Upper lobe of right lung (tissue), 1 donor: ENCODE measurements around the gene CHCHD10. TPM values are rescaled to one million over a fixed set of nuclear protein-coding genes. Genes with fewer than 3 reads are reported as not detected.

Source experiments
- ATAC-seq: fragments of 200-7000 bp; cut with Tn5 transposase; one replicate; pipeline ENCODE4 v1.9.1; 2020; ENCODE audit warnings: mild to moderate bottlenecking, moderate library complexity
- DNase-seq: peaks from one replicate; pipeline ENCODE4 v3.0.0-alpha.2; 2020
- H3K27ac ChIP-seq: fragments of 200-600 bp; one replicate; pipeline ENCODE4 v1.8.0; 2022
- H3K27me3 ChIP-seq: fragments of 200-600 bp; one replicate; pipeline ENCODE4 v1.8.0; 2022; ENCODE audit warnings: mild to moderate bottlenecking
- H3K36me3 ChIP-seq: fragments of 200-600 bp; one replicate; pipeline ENCODE4 v1.8.0; 2022
- H3K4me1 ChIP-seq: fragments of 200-600 bp; one replicate; pipeline ENCODE4 v1.8.0; 2022
- H3K4me3 ChIP-seq: fragments of 200-600 bp; one replicate; pipeline ENCODE4 v1.8.0; 2022; ENCODE audit warnings: mild to moderate bottlenecking
- H3K9me3 ChIP-seq: fragments of 200-600 bp; one replicate; pipeline ENCODE4 v1.8.0; 2022
- CTCF ChIP-seq: fragments of 200-600 bp; IDR thresholded peaks from one replicate; pipeline ENCODE4 v1.8.0; 2022; ENCODE audit warnings: antibody characterized with exemption
- intact Hi-C: fragments of 100-400 bp; cut with DNase I; formaldehyde crosslinking; loops from one replicate; pipeline ENCODE4 v1.11.0; 2022
- total RNA-seq: library from RNA; stranded (reverse); fragmentation: NEBNext Ultra II Directional; extraction: Animal tissue kit (Norgen Biotek cat#: 25700); gene quantifications from one replicate; pipeline ENCODE4 v1.2.1, GENCODE V29; 2021
- donor health status: DM: no; HTN: yes; CAD: no; lungs with severe emphysema.

The CHCHD10 gene
- total RNA-seq, 1 donor from 2014 or later, result 102 TPM

DNA sequence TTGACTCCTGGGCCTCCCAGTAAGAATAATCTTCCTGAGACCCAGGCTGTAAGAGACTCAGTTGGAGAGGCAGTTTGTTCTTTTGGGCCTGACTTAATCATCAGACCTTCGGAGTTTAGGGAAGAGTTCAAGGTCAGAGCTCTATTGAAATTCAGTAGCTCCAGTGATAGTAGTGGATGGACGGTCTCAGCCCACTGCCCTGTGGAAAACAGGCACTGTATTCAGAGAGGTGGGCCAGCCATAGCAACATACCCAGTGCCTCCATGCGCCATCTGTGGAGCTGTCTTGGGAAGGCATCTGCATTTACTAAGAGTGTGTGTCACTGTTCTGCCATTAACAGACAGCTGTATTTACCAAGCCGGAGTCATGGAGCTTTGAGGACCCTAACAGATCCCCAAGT, 21.9 kb upstream of the CHCHD10 start:
- peaks cover 28% of the 10 kb centered on the region for H3K4me1 ChIP-seq
- DNase-seq, result no peak
- ATAC-seq, result no peak
- H3K36me3 ChIP-seq, result peaks cover 31% of the 10 kb centered on the region
- no peak overlapping the region for H3K4me3 ChIP-seq
- intact Hi-C loops, result no loop called here
- TF ChIP-seq CTCF, result no peak
- H3K27ac ChIP-seq, result no peak overlapping the region
- no peaks in the 10 kb centered on the region for H3K9me3 ChIP-seq
- H3K27me3 ChIP-seq, result no peaks in the 10 kb centered on the region

DNA sequence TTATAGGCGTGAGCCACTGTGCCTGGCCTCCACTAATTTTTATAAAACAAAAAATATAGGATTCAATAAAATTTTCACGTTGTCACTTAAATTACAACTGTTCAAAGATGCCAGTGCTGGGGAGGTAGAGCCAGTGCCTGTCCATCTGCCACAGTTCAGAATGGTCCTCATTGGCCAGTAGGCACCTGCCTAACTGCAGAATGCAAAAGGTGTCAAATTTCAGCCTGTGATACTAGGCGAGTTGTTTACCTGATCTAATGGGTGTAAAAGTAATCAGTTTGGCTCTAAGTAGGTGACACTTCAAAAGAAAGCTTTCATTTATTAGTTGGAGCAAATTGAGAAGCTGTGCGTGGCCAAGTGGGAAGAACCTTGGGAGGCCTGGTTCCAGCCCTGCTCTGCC, 21.3 kb upstream of the CHCHD10 start:
- TF ChIP-seq CTCF, result no peak
- ATAC-seq (no peak), DNase-seq (no peak)
- no peaks in the 10 kb centered on the region for H3K9me3 ChIP-seq
- no peaks in the 10 kb centered on the region for H3K27me3 ChIP-seq
- peaks cover 28% of the 10 kb centered on the region for H3K4me1 ChIP-seq
- no peak overlapping the region for H3K4me3 ChIP-seq
- peaks cover 26% of the 10 kb centered on the region for H3K36me3 ChIP-seq
- H3K27ac ChIP-seq, result no peak overlapping the region
- intact Hi-C loops, result no loop called here

- Histone ChIP-seq H3K4me1 (peaks cover 28% of the 10 kb centered on the region), H3K4me3 (peak overlapping the region; percentile 94), H3K27me3 (no peaks in the 10 kb centered on the region), H3K36me3 (peaks cover 14% of the 10 kb centered on the region), H3K27ac (peak overlapping the region; percentile 99), H3K9me3 (no peaks in the 10 kb centered on the region)
- TF ChIP-seq CTCF, result no peak
- DNase-seq (no peak), ATAC-seq (no peak)
- intact Hi-C loops, result no loop called here
Measured at GRCh38 chr22:23787910-23788309, 20.1 kb upstream of the CHCHD10 start.

GRCh38 chr22:23787600-23787896, 19.8 kb upstream of the CHCHD10 start:
- TF ChIP-seq CTCF, result no peak
- H3K4me3 ChIP-seq, result peak overlapping the region; percentile 94
- intact Hi-C loops, result no loop called here
- ATAC-seq (no peak), DNase-seq (no peak)
- peaks cover 10% of the 10 kb centered on the region for H3K36me3 ChIP-seq
- H3K4me1 ChIP-seq, result peaks cover 28% of the 10 kb centered on the region
- peak overlapping the region; percentile 99 for H3K27ac ChIP-seq
- H3K9me3 ChIP-seq, result no peaks in the 10 kb centered on the region
- H3K27me3 ChIP-seq, result no peaks in the 10 kb centered on the region

GRCh38 chr22:23786752-23787599, 19.2 kb upstream of the CHCHD10 start, which contains the start of gene SMARCB1:
Gene SMARCB1, plus strand, starts transcription at chr22:23786966. Its CDS starts 204 bp downstream, at chr22:23787170.
- TF ChIP-seq CTCF, result no peak
- Histone ChIP-seq H3K27ac (peak within 1 kb of the TSS; percentile 99), H3K36me3 (peaks cover 5% of the 10 kb centered on the region), H3K9me3 (no peaks in the 10 kb centered on the region), H3K4me1 (peaks cover 28% of the 10 kb centered on the region), H3K4me3 (peak within 1 kb of the TSS; percentile 94), H3K27me3 (no peaks in the 10 kb centered on the region)
- intact Hi-C loops, result no loop called here
- ATAC-seq, result peak; percentile 98
- peak; percentile 95 for DNase-seq
